OCI-LY3 (cell line): ENCODE measurements around the gene ADGRG7.

Source experiments
- EZH2phosphoT487 ChIP-seq: fragments of 200-600 bp; shearing (Covaris generic); IDR thresholded peaks from 2 replicates; pipeline ENCODE4 v1.6.1; 2018; ENCODE audit warnings: antibody characterized with exemption, mixed run types, low read depth
- TF ChIP-seq, protein P1 (sequence below): fragments of 200-600, 300-600 bp; sonication (generic); IDR thresholded peaks from 2 replicates; pipeline ENCODE4 v1.5.1; 2014; ENCODE audit warnings: antibody characterized with exemption, low read length, low read depth

- TF ChIP-seq, protein P1, sequence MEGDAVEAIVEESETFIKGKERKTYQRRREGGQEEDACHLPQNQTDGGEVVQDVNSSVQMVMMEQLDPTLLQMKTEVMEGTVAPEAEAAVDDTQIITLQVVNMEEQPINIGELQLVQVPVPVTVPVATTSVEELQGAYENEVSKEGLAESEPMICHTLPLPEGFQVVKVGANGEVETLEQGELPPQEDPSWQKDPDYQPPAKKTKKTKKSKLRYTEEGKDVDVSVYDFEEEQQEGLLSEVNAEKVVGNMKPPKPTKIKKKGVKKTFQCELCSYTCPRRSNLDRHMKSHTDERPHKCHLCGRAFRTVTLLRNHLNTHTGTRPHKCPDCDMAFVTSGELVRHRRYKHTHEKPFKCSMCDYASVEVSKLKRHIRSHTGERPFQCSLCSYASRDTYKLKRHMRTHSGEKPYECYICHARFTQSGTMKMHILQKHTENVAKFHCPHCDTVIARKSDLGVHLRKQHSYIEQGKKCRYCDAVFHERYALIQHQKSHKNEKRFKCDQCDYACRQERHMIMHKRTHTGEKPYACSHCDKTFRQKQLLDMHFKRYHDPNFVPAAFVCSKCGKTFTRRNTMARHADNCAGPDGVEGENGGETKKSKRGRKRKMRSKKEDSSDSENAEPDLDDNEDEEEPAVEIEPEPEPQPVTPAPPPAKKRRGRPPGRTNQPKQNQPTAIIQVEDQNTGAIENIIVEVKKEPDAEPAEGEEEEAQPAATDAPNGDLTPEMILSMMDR: no peak
- TF ChIP-seq EZH2phosphoT487: no peak
Observed at GRCh38 chr3:100703865-100704264, 94.5 kb downstream of the ADGRG7 start.
